Right atrium auricular region (tissue), 2 donors: ENCODE results near the gene PCNT. TPM values are rescaled to one million over a fixed set of nuclear protein-coding genes. Genes with fewer than 3 reads are reported as not detected.

Source experiments
- DNase-seq: peaks from one replicate; pipeline ENCODE4 v3.0.0-alpha.2; 2019; ENCODE audit warnings: low spot score
- H3K27ac ChIP-seq, 2 donors: fragments of 200-600 bp; sonication (generic); 1 replicate in 1 of 2; 2 replicates in 1 of 2; pipeline ENCODE4 v1.5.1; 2016 to 2019
- H3K27me3 ChIP-seq, 2 donors: fragments of 200-600 bp; sonication (generic); one replicate each; pipeline versions ENCODE4 v1.5.1 to v1.6.0; 2017 to 2019
- H3K36me3 ChIP-seq: fragments of 200-600 bp; sonication (generic); one replicate; pipeline ENCODE4 v1.5.1; 2016
- H3K4me1 ChIP-seq, 2 donors: fragments of 200-600 bp; sonication (generic); one replicate each; pipeline versions ENCODE4 v1.5.1 to v1.6.0; 2017 to 2019
- H3K4me3 ChIP-seq, 2 donors: fragments of 200-600 bp; sonication (generic); 1 replicate in 1 of 2; 2 replicates in 1 of 2; pipeline ENCODE4 v1.5.1; 2017 to 2019; ENCODE audit warnings: mild to moderate bottlenecking in 1 of 2, moderate library complexity in 1 of 2
- H3K9me3 ChIP-seq, 2 donors: fragments of 200-600 bp; sonication (generic); one replicate each; pipeline ENCODE4 v1.5.1; 2019
- CTCF ChIP-seq, 2 donors: fragments of 200-600 bp; sonication (generic); IDR thresholded peaks; one replicate each; pipeline ENCODE4 v1.5.1; 2019; ENCODE audit warnings: antibody characterized with exemption in 2 of 2
- total RNA-seq, 2 donors: library from RNA; depleted of rRNA; stranded (reverse); fragments of >200 nt; gene quantifications; one replicate each; pipeline ENCODE4 v1.1.0, GENCODE V29; 2016

The PCNT gene
- total RNA-seq, 2 donors from 2014 or later: 31.7 to 40.3 TPM

- peaks cover 78% of the 10 kb centered on the region for H3K36me3 ChIP-seq
- H3K4me1 ChIP-seq: no peaks in the 10 kb centered on the region
- H3K4me3 ChIP-seq: no peak overlapping the region
- H3K27ac ChIP-seq: no peak overlapping the region
- no peaks in the 10 kb centered on the region for H3K27me3 ChIP-seq
- DNase-seq: no peak
- TF ChIP-seq CTCF (IDR thresholded peaks at IDR 0.05): no peak
- H3K9me3 ChIP-seq: no peaks in the 10 kb centered on the region
Measured at GRCh38 chr21:46437096-46437498, 113.1 kb downstream of the PCNT start.

DNA sequence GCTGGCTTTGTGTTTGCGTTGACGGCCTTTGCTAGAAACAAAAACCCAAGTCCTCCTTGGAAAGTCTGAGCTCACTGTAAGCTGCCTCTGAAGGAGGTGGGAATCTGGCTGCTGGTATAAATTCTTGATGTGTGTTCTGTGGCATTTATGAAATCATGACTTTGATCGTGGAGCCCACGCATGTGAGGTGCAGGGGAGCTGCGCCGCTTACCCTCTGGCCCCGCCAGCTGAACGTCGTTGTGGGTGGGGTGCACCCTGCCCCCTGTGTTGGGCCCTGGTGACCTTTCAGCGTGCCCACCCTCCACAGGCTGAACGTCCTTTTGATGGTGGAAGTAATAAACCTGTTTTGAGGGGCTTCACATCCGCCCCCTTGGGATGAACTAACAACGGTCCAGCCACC is 113.6 kb downstream of the PCNT start:
- Histone ChIP-seq H3K9me3 (no peaks in the 10 kb centered on the region), H3K27ac (no peak overlapping the region), H3K36me3 (peaks cover 78% of the 10 kb centered on the region), H3K27me3 (no peaks in the 10 kb centered on the region), H3K4me1 (no peaks in the 10 kb centered on the region), H3K4me3 (no peak overlapping the region)
- no peak for TF ChIP-seq CTCF (IDR thresholded peaks at IDR 0.05)
- DNase-seq: no peak

DNA sequence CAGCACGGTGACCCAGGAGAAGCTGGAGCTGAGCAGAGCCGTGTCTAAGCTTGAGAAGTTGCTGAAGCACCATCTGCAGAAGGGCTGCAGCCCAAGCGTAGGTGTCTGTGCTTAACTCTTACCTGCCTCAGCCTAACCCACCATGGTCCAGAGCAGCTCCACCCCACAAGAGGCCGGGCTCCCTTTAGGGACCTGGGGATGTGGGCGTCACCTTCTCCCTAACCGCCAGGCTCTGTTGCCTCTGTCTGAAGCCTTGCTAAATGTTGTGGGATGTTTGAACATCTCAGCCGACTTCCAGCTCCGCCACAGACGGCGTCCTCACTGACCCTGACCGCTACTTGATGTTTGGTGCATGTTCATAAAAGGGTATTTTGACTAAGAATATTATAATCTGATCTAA is 114.3 kb downstream of the PCNT start:
- Histone ChIP-seq H3K4me1 (peaks cover 0 to 1% of the 10 kb centered on the region in 2 donors), H3K36me3 (peaks cover 80% of the 10 kb centered on the region), H3K4me3 (no peak overlapping the region), H3K9me3 (no peaks in the 10 kb centered on the region), H3K27ac (no peak overlapping the region), H3K27me3 (no peaks in the 10 kb centered on the region)
- DNase-seq: no peak
- no peak for TF ChIP-seq CTCF (IDR thresholded peaks at IDR 0.05)

DNA sequence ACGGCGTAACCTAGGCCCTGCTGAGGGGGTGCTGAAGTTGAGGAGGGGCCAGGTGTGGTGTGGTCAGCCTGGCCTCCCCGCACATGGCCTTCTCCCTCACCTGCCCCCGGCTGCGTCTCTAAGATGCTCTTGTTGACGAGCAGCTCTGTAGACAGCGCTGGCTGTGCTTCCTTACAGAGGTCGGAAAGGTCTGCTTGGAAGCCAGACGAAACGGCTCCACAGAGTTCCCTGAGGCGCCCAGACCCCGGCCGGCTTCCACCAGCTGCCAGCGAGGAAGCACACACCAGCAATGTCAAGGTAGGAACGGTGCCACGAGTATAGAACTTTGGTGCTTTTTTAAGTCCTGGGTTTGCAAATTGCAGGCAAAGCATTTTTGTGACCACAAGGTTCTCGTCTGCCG is 116.0 kb downstream of the PCNT start:
- no peaks in the 10 kb centered on the region for H3K9me3 ChIP-seq
- no peak overlapping the region for H3K4me3 ChIP-seq
- H3K27ac ChIP-seq: no peak overlapping the region
- H3K4me1 ChIP-seq: peaks cover 0 to 10% of the 10 kb centered on the region in 2 donors
- peaks cover 76% of the 10 kb centered on the region for H3K36me3 ChIP-seq
- DNase-seq: no peak
- no peak for TF ChIP-seq CTCF (IDR thresholded peaks at IDR 0.05)
- H3K27me3 ChIP-seq: no peaks in the 10 kb centered on the region

GRCh38 chr21:46441331-46441730 is 117.4 kb downstream of the PCNT start:
- no peaks in the 10 kb centered on the region for H3K9me3 ChIP-seq
- H3K27me3 ChIP-seq: no peaks in the 10 kb centered on the region
- H3K4me1 ChIP-seq: peaks cover 0 to 10% of the 10 kb centered on the region in 2 donors
- peaks cover 78% of the 10 kb centered on the region for H3K36me3 ChIP-seq
- no peak overlapping the region for H3K4me3 ChIP-seq
- TF ChIP-seq CTCF (IDR thresholded peaks at IDR 0.05): no peak
- no peak overlapping the region for H3K27ac ChIP-seq
- DNase-seq: no peak

- H3K27me3 ChIP-seq: no peaks in the 10 kb centered on the region
- no peak overlapping the region for H3K4me3 ChIP-seq
- peaks cover 0 to 10% of the 10 kb centered on the region in 2 donors for H3K4me1 ChIP-seq
- H3K27ac ChIP-seq: no peak overlapping the region
- no peak for DNase-seq
- TF ChIP-seq CTCF (IDR thresholded peaks at IDR 0.05): no peak
- no peaks in the 10 kb centered on the region for H3K9me3 ChIP-seq
- peaks cover 71% of the 10 kb centered on the region for H3K36me3 ChIP-seq
Measured at GRCh38 chr21:46441961-46442498, 118.1 kb downstream of the PCNT start.
